Muscle of arm (tissue), 12 donors: ENCODE data around the gene DUS1L. TPM values are rescaled to one million over a fixed set of nuclear protein-coding genes. Genes with fewer than 3 reads are reported as not detected.
A peak's percentile ranks its signal among the peaks of the same experiment; 100 is the strongest.

Source experiments
- DNase-seq: peaks from one replicate; pipeline ENCODE4 v3.0.0-alpha.2; 2013
- polyA plus RNA-seq, 12 donors: library from polyadenylated mRNA; unstranded; fragments of 120-200 nt; gene quantifications; one replicate each; pipeline ENCODE4 v1.2.1, GENCODE V29; 2013; ENCODE audit not compliant: insufficient read length in 12 of 12

DUS1L gene
- polyA plus RNA-seq, 12 donors: 37.9 to 72.2 (median 54.8) TPM; not detected in 1

DNA sequence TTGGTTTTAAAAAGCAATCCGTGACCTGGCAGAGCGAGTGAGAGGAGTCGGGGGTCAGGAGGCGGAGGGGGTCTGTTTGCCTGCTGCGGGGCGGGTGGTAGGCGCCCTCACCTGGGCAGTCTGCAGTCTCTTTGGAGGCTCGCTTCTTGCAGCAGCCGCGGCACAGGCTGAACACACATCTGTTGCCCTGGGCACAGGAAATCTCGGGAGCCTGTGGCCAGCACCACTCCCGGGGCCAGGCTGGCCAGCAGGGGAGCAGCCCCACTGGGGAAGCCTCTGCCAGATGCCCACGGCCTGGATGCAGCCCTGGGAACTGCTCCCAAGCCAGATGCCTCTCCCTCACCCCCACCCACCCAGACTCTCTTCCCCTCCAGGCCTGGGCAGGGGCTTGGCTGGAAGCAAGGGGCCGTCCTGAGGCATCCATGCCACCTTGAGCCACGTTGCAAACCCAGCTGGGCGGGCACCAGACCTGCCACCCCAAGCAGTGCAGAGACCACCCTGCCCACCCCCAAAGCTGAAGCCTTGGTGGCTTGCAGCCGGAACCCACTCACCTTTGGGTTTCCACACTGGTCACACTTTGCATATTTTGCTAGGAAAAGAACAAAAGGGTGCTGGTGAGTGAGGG, 7.3 kb downstream of the DUS1L start:
- no peak for DNase-seq

DNA sequence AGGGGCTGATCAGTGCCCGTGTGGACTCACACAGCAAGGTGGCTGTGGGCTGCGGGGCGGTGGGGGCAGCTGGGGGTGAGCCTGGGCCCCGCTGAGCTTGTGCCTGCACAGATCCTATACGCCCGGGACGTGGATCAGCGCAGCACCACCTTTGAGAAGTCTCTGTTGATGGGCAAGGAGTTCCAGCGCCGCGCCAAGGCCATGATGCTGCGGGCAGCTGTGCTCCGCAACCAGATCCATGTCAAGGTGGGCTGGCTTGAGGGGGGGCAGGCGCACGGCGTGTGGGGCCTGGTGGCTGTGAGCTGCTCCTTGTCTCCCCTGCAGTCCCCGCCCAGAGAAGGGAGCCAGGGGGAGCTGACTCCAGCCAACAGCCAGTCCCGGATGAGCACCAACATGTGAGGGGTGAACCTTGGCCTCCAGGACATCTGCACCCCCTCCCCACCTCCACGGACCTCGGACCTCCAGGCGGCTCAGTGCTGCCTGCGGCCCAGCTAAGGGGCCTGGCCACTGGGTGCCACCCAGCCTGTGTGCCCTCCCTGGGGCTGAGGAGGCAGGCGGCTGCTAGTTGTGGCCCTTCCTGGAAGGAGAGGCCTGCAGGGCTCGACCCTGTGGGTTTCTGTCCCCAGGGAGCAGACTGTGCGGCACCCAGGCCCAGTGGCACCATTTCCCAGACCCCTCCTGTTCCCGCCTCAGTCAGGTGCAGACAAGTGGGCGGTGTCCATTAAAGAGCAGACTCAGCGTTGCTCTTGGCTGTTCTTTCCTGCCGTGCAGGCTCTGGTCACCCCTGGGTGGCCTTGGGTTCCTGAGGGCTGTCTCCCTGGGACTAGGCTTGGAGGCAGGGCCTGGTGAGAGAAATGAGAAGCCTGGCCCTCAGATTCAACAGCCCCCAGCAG, 8.6 kb downstream of the DUS1L start:
- DNase-seq: no peak

DNA sequence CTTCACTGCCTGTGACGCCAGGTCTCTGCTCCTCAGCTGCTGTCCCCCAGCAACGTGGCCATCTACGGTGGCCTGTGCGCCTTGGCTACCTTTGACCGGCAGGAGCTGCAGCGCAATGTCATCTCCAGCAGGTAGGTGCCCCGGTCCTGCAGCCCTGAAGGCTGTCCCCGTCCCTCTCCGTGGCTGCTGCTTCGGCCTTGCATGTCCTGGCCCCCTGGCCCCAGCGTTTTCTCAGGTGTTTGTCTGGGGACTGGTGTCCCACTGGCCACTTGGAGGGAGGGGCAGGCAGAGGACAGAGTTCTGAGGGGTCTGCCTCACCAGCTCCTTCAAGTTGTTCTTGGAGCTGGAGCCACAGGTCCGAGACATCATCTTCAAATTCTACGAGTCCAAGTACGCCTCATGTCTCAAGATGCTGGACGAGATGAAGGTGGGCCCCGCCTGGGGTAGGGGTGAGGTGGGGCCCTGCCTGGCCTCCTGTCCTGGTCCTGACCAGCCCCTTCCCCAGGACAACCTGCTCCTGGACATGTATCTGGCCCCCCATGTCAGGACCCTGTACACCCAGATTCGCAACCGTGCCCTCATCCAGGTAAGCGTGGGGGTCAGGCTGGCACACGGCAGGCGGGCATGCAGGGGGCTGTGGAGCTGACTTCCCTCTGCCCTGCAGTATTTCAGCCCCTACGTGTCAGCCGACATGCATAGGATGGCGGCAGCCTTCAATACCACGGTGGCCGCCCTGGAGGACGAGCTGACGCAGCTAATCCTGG, 9.5 kb downstream of the DUS1L start:
- no peak for DNase-seq

DNA sequence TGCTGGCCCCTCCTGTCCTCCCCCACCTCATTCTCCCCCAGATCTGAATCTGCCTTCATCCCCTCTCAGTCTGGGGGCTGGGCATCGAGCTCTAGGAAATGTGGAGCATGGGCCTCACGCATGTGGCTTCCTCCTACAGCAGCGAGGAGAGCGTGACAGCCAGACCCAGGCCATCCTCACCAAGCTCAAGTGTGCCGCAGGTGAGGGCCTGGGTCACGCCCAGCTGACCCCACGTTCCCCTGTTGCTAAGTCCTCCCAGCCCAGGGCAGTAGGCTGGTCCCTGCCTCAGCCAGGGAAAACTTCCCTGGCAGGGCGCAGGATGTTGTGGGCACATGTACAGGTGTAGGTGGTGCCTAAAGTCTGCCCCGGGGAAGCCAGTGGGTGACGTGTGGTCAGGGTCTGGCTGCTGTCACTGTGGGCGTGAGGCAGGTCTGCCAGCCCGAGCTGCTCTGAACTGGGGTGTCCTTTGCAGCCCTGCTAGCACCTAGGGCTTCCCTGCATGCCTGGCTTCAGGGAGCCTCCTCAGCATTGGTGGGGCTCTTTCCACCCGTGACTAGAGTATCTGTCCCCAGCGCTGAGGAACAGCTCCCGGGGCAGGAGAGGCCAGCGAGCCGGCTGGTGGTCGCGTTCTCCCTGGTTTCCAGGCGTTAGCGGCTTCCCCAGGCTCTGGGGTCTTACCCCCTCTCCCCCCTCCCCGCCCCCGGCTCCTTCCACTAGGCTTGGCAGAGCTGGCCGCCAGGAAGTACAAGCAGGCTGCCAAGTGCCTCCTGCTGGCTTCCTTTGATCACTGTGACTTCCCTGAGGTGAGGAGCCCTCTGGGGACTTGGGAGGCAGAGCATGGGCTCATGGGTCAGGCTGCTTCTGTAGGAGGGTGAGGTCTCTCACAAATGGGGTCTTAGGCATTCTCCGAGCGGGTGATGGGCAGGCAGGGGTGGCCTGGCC, 10.3 kb downstream of the DUS1L start:
- no peak for DNase-seq

DNA sequence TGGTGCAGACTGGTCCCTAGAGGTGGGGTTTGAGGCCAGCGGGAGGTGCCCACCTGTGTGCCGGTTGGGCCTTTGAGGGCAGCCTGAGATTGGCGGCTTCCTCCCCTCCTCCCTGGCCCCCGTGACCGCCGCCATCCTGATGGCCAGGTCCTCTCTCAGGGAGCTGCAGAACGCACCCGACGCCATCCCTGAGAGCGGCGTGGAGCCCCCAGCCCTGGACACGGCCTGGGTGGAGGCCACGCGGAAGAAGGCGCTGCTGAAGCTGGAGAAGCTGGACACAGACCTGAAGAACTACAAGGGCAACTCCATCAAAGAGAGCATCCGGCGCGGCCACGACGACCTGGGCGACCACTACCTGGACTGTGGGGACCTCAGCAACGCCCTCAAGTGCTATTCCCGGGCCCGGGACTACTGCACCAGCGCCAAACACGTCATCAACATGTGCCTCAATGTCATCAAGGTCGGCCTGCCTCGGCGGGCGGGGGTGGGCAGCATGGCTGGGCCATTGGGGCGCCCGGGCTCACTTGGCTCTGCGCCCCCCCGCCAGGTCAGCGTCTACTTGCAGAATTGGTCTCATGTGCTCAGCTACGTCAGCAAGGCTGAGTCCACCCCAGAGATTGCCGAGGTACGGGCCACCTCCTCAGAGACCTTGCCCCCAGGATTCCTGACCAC, 11.1 kb downstream of the DUS1L start:
- DNase-seq: no peak

DNA sequence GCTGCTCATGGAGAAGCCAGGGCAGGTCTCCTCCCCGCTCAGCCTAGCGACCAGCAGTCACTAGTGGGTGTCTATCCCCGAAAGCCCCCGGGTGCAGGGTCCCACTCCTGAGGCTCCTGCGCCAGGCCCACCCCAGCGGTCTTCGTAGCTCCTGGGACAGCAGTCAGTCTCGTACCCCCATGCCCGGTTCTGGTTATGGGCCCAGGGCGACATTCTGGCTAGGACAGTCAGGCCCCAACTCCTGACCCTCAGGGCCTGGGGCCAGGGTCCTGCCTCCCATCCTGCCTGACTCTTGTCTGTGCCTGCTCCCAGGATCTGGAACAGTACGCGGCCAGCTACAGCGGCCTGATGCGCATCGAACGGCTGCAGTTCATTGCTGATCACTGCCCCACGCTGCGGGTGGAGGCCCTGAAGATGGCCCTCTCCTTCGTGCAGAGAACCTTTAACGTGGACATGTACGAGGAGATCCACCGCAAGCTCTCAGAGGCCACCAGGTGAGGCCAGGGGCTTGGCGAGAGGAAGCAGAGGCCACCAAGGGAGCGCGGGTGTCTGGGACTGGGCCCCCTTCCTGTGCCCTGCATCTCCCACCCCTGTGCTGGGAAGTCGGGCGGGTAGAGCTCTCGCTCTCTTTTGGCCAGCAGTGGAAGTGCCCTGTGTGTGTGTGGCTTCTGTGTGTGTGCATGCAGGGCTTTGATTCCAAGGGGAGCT, 11.9 kb downstream of the DUS1L start:
- no peak for DNase-seq

DNA sequence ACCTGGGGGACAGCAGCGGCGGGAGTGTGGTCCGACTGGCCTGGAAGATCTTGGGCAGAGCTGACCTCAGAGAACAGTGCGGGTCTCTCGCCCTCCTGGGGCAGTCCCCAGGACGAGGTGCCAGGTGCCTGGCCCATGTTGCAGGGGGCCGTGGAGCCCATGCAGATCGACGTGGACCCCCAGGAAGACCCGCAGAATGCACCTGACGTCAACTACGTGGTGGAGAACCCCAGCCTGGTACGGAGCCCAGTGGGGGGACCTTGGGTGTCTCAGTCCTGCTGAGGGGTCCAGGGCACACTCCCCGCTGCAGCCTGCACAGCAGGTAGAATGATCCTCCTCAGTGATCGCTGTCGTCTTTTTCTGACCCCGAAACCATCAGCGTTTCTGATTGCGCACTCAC, 12.5 kb downstream of the DUS1L start:
- DNase-seq: no peak

DNA sequence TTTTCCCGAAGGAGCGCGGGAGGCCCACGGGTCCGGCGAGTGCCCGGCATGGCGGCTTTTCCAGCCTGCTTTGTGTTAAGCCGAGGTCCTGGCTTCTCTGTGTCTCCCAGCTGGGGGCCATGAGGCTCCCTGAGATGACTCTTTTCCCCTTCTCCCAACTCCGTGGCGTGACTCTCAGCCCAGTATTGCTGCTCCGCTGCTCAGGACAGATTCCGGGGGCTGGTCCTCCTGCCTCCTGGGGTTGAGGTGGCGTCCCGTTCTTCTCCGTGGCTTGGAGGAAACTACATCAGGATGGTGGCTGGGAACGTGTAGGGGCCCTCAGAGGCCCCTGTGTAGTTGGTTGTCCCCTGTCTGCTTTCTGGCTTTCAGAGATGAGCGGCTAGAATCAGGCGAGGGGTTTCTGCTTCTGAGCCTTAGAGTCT, 13.0 kb downstream of the DUS1L start:
- no peak for DNase-seq

DNA sequence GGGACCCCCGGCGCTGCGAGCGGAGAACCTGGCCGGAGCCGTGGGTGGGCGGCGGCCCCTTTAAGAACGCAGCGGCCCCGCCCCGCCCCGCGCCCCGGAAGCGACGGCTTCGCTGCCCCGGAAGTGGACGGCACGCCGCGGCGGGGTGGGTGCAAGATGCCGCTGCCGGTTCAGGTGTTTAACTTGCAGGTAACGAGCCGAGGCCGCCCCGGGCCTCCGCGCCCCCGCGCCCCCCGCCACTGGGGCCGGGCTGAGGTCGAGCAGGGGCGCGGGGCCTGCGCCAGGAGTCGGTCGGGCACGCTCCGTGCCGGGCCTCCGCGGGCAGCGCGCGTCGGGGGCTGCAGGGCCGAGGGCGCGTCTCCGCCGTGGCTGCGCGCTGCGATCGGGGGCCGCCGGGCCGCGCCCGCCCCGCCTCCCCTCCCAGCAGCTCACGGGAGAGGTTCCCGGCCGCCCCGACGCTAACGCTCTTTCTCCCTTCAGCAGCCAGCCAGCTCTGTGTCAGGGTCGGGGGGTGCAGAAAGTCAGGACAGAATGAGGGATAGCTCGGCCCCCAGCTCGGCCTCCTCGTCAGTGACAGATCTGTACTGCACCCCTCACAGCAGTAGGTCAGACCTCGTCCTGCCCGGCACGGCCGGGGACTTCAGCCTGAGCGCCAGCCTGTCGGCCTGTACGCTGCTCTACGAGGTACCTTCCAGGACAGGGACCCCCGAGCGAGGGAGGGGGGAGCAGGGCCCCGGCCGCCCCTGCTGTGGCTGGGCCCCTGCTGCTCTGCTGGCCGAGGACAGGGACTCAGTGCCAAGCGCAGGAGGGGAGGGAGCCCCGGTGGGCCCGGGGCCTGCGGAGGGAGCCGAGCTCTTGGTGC, 13.6 kb downstream of the DUS1L start, which contains the start of the genes GPS1 and RFNG:
Gene GPS1, plus strand, starts transcription at position 123 of the 862 bp plus-strand sequence. Its CDS starts 34 bp downstream, at position 157.
Gene RFNG, minus strand, starts transcription at position 36 of the 862 bp plus-strand sequence. CDS start 45 bp downstream, outside the sequence.
- DNase-seq: peak; percentile 60

DNA sequence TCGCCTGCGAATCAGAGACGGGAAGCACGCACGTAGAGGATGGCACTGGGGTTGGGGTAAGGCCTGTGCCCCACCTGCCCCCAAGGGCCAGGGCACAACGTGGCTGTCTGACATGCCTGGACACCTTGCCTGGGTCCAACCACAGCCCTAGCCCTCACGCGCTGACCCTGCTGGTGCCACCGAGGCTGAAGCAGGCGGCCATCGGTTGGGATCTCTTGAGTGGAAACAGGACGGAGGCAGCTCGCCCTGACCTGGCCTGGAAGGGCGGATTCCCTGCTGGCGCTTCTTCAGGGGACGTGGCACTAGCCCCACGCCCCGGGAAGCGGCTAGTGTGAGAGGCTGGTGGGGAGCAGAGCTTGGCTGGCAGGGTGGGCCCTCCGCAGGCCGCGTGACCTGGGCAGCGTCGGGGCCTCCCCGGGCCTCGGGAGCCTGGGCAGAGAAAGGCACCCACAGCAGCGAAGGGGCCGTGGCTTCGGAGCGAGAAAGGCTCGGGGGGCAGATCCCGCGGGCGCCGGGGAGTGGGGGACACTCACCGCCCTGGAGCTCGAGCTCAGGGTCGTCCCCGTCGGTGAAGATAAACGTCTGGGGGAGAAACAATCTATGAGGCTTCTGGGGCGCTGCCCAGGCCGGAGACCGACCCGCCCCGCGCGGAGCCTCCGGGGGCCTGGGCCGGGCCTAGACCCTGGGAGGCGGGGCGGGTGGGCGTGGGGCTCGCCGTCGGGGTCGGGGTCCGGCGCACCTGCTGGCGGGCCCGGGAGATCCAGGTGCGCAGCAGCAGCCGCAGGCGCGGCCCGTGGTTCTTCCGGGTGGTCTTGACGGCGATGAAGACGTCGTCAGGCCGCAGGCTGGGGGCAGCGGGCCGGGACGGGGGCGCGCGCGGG, 14.6 kb downstream of the DUS1L start:
- no peak for DNase-seq

DNA sequence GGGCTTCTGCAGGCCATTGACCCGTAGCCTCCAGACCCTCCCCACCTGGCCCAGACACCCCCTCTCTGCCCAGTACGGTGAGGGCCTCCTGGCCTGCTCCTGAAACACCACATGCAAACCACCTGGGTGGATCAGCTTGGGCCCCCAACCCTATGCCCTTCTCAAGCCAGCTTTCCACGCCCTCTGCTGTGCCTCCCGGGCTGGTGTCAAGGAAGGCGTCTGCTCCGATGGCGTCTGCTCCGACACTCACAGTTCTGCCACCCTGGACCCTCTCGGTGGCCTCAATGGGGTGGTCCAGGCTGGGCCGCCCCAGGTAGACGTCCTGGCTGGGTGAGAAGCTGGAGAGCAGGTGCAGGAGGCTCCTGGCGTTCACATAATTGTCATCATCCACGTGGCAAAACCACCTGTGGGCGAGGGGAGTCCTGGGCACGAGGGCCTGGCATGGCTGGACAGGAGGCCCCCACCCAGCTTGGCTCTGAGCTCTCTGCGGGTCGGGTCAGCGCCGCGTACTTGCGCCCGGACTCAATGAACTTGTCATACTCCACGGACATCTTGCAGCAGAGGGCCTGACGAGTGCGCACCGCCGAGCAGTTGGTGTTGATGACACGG, 15.3 kb downstream of the DUS1L start:
- DNase-seq: no peak

DNA sequence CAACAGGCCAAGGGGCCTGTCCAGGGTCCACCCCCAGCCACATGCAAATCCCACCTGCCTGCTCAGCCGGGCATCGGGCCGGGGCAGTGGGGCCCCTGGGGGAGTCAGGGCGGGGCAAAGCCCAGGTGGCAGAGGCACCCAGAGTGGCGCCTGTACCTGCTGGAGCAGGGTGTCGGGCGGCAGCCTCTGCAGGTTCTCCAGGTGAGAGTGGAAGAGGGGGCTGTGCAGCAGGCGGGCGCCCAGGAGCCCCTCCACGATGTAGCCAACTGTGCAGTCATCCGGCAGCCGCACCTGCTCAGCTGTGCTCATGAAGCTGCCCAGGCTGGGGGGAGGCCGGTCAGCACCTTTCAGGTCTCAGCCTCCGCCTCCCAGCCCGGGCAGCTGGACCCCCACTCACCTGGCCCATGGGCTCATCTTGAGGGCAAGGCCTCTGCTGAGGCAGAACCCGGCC, 16.1 kb downstream of the DUS1L start:
- no peak for DNase-seq

DNA sequence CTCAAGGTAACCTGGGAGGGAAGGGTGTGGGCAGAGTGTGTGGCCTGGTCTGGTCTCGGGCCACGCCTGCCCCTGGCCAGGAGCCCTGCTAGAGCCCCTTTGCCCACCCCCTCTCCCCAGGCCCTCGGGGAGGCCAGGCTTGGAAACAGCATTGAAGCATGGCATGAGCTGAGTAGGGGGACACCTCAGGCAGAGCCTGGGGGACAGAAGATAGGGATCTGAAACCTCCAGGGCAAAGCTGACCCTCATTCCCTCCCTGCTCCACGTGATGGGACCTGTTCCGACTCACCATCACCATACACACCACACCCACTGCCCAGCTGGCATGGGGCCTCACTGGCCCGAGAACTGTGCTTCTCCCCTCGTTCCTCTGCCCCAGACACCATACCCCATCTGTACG, 16.5 kb downstream of the DUS1L start:
- no peak for DNase-seq

DNA sequence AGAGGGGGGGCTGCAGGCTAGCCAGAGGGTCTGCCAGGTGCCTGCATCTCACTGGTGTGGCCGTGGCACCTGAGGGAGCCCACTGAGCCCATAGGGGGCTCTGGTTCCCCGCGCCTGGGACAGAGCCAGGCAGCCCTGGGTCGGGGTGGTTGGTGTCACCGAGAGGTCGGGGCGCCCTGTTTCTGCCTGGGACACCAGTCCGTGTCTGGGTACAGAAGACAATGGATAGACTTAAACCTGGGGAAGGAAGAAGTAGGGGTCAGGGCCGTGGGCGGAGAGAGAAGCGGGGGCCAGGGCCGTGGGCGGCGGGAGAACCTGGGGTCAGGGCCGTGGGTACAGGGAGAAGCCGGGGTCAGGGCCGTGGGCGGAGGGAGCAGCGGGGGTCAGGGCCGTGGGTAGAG, 17.0 kb downstream of the DUS1L start:
- no peak for DNase-seq

DNA sequence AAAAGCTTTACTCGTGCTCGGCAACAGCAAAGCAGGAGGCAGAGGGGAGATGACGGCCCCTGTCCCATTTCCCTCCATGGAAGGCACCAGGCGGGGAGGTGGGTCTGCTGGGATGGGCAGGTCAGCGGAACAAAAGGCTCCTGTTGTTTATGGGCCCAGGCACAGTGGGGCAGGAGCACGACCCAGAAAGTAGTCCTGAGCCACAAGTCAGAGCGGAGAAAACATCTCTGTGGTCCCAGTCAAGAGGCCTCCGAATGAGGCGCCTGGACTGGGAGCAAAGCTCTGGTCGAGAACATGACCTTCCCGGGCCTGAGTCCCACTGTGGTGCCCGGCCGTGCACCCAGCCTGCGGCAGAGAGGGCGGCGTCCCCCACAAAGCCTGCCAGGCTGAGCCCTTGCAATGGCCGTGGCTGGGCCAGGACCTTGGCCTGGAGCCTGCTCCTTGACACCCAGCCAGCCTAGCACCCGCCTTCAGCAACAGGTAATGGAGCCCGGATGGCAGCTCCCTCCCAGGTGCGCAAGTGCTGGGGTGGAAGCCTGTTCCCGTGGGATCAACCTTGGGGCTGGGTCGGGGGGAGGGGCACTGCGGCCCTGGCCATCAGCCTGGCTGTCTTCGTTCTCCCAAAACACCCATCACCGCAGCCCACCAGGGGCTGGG, 17.6 kb downstream of the DUS1L start:
- DNase-seq: no peak

DNA sequence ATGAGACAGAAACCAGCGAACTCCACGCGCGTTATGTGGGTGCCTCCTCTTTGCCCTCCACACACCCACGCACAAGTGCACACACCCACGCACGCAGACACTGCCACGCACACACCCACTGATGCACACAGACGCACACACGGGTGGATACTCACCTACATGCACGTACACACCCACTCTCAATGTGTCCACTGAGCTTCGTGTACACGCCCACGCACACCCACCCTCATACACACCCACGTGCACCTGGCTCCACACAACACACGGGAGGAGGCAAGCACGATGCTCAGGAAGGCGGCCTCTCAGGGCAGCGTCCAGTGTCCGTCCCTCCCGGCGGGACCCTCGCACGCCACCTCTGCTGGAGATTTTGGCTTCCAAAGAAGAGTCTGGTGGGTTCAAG, 18.2 kb downstream of the DUS1L start:
- DNase-seq: no peak

DNA sequence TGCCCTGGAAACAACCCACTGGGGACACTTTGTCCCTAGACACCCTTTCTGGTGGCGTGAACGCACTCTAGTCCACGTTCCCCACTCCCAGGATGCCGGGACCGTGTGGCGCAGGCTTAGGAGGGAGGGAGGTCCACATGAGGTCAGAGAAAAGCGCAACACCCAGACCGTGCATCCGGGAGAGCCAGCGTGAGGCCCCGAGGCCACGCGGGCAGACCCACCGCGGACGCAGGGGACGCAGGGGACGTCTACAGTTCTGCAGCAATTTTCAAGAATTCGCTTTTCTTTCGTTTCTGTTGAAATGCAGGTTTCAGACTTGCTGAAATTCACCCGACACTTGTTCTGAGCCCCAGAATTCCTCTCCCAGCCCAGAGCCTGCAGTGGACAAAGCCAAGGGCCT, 18.7 kb downstream of the DUS1L start:
- no peak for DNase-seq
